KMS-11 (cell line): ENCODE data around the gene AGRP.

Experiments used
- H2AFZ ChIP-seq: fragments of 200-600 bp; sonication (generic); 2 replicates; pipeline ENCODE4 v1.6.1; 2016; ENCODE audit warnings: antibody characterized with exemption, mixed run types, low read depth
- H3K27ac ChIP-seq: fragments of 200-600 bp; sonication (generic); 2 replicates; pipeline ENCODE4 v1.6.1; 2016; ENCODE audit warnings: mild to moderate bottlenecking, mixed run types
- H3K27me3 ChIP-seq: fragments of 200-600 bp; sonication (generic); 2 replicates; pipeline ENCODE4 v1.6.1; 2017; ENCODE audit warnings: mild to moderate bottlenecking, low read depth, mixed run types, moderate library complexity; ENCODE audit not compliant: insufficient read depth
- H3K36me3 ChIP-seq: fragments of 200-600 bp; sonication (generic); 2 replicates; pipeline ENCODE4 v1.6.1; 2017; ENCODE audit warnings: mild to moderate bottlenecking, mixed run types; ENCODE audit not compliant: insufficient read depth
- H3K4me1 ChIP-seq: fragments of 200-600 bp; sonication (generic); 2 replicates; pipeline ENCODE4 v1.6.1; 2016; ENCODE audit warnings: mild to moderate bottlenecking, low read depth, mixed run types; ENCODE audit not compliant: poor library complexity, severe bottlenecking
- H3K4me2 ChIP-seq: fragments of 200-600 bp; sonication (generic); 2 replicates; pipeline ENCODE4 v1.7.0; 2016; ENCODE audit warnings: mild to moderate bottlenecking, mixed run types
- H3K4me3 ChIP-seq: fragments of 200-600 bp; sonication (generic); IDR thresholded peaks from 2 replicates; pipeline ENCODE4 v1.6.1; 2017; ENCODE audit warnings: low read depth, low read length, mixed read lengths; ENCODE audit not compliant: insufficient read depth
- H3K79me2 ChIP-seq: fragments of 200-600 bp; sonication (generic); 2 replicates; pipeline ENCODE4 v1.6.1; 2016; ENCODE audit warnings: low read depth, mixed run types; ENCODE audit not compliant: insufficient read depth
- H3K9ac ChIP-seq: fragments of 200-600 bp; sonication (generic); 2 replicates; pipeline ENCODE4 v1.6.1; 2016; ENCODE audit warnings: mild to moderate bottlenecking, mixed run types
- H4K20me1 ChIP-seq: fragments of 200-600 bp; sonication (generic); 2 replicates; pipeline ENCODE4 v1.6.1; 2016; ENCODE audit warnings: mild to moderate bottlenecking, mixed run types; ENCODE audit not compliant: insufficient read depth
- TF ChIP-seq, protein P1 (sequence below): fragments of 200-600 bp; sonication (generic); conservative IDR thresholded peaks from 2 replicates; pipeline ENCODE4 v1.6.1; 2017; ENCODE audit warnings: low read depth, mild to moderate bottlenecking, antibody characterized with exemption, low read length, moderate library complexity, mixed read lengths

AGRP gene

DNA sequence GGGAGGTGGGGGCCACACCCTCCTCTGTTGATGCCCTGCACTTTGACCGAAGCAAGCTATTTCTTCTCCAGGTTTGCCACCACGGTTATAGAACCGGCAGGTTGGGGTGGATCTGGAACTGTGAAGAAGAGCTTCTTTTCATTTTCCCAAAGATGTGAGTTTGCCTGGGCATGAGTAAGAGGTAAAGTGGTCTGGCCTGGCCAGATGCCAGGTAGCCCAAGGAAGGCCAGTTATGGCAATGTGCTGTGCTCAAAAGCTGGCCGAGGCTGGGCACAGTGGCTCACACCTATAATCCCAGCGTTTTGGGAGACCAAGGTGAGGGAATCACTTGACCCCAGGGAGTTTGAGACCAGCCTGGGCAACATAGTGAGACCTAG is 21.1 kb downstream of the AGRP start:
- no peaks in the 10 kb centered on the region for H3K36me3 ChIP-seq
- no peaks in the 10 kb centered on the region for H3K79me2 ChIP-seq
- no peaks in the 10 kb centered on the region for H3K27me3 ChIP-seq
- no peaks in the 10 kb centered on the region for H3K4me1 ChIP-seq
- TF ChIP-seq, protein P1, sequence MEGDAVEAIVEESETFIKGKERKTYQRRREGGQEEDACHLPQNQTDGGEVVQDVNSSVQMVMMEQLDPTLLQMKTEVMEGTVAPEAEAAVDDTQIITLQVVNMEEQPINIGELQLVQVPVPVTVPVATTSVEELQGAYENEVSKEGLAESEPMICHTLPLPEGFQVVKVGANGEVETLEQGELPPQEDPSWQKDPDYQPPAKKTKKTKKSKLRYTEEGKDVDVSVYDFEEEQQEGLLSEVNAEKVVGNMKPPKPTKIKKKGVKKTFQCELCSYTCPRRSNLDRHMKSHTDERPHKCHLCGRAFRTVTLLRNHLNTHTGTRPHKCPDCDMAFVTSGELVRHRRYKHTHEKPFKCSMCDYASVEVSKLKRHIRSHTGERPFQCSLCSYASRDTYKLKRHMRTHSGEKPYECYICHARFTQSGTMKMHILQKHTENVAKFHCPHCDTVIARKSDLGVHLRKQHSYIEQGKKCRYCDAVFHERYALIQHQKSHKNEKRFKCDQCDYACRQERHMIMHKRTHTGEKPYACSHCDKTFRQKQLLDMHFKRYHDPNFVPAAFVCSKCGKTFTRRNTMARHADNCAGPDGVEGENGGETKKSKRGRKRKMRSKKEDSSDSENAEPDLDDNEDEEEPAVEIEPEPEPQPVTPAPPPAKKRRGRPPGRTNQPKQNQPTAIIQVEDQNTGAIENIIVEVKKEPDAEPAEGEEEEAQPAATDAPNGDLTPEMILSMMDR = no peak
- H3K4me3 ChIP-seq = no peak overlapping the region
- no peak overlapping the region for H2AFZ ChIP-seq
- no peak overlapping the region for H3K4me2 ChIP-seq
- no peak overlapping the region for H3K27ac ChIP-seq
- H3K9ac ChIP-seq = no peak overlapping the region
- H4K20me1 ChIP-seq = no peaks in the 10 kb centered on the region

DNA sequence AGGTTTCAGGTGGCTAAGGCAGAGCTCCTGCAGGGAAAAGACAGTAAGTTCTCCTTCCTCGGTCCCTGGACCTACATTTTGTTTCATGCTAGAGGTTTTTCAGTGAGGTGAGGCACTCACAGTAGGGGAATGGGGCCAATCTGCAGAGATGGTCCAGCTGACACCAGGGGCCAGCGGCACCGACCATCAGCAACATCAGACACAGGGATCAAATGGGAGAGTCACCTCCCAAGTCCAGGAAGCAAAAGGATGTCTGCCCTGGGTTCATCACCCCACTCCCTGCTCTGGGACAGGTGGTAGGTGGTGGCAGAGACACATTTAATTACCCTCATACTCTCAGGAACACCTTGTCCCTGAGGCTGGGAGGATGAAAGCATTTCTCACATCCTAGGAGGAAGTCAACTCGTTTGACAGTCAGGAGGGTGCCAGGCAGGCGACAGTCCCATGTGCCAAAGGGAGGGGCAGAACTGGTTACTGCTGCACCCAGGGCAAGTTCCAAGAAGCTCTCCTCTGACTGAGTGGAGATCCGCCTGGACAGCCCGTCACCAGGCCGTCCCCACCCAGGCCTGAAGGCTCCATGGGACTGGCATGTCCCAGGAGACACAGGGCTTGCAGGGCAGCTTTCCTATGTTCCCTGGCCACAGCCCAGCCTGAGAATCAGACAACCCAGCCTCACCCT is 21.6 kb downstream of the AGRP start:
- no peaks in the 10 kb centered on the region for H3K36me3 ChIP-seq
- H3K4me1 ChIP-seq = no peaks in the 10 kb centered on the region
- no peak overlapping the region for H3K27ac ChIP-seq
- H4K20me1 ChIP-seq = no peaks in the 10 kb centered on the region
- TF ChIP-seq, protein P1 = no peak
- H3K4me2 ChIP-seq = no peak overlapping the region
- H3K4me3 ChIP-seq = no peak overlapping the region
- H3K27me3 ChIP-seq = no peaks in the 10 kb centered on the region
- no peaks in the 10 kb centered on the region for H3K79me2 ChIP-seq
- H2AFZ ChIP-seq = no peak overlapping the region
- no peak overlapping the region for H3K9ac ChIP-seq

DNA sequence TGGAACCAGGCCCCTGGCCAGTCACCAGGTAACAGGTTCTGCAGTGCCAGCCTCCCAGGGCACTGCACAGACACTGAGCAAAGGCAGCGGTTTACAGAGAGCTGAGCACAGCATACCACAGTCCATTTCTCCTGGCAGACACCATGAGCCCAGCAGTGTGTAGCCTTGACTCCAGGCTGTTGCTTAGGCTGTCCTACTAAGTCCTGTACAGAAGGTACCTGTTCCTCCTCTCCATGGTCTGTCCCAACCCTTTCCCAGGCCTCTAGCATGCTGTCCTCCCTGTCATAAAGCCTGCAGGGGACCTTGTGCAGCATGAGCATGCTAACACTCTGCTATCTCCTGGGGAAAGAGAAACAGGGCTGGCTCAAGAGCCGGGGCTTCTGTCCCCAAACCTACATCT is 22.4 kb downstream of the AGRP start:
- Histone ChIP-seq H3K36me3 (no peaks in the 10 kb centered on the region), H3K27ac (no peak overlapping the region), H3K79me2 (no peaks in the 10 kb centered on the region), H4K20me1 (no peaks in the 10 kb centered on the region), H3K27me3 (no peaks in the 10 kb centered on the region), H3K9ac (no peak overlapping the region), H2AFZ (no peak overlapping the region), H3K4me1 (no peaks in the 10 kb centered on the region), H3K4me3 (no peak overlapping the region), H3K4me2 (no peak overlapping the region)
- TF ChIP-seq, protein P1 = no peak

DNA sequence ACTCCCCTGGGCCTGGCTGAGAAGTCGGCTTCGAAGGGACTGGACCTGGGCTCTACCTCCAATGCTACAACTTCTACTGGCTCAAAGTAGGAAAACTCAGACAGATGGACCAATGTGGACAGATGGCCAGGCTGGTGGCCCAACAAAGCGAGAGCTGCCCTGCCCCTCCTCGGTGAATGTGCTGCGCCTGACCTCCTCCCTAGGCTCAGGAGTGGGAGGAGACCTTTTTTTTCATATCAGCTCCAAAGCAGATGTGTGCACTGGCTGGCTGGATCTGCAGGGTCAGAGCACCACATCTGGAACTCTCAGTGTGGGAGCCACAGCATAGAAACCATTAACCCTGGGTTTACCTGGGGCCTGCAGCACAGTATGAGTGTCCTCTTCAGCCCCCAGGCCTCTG is 23.2 kb downstream of the AGRP start:
- Histone ChIP-seq H3K4me1 (no peaks in the 10 kb centered on the region), H3K27me3 (no peaks in the 10 kb centered on the region), H2AFZ (no peak overlapping the region), H3K9ac (no peak overlapping the region), H3K4me3 (no peak overlapping the region), H3K36me3 (no peaks in the 10 kb centered on the region), H3K79me2 (no peaks in the 10 kb centered on the region), H4K20me1 (no peaks in the 10 kb centered on the region), H3K4me2 (no peak overlapping the region), H3K27ac (no peak overlapping the region)
- TF ChIP-seq, protein P1 = no peak

DNA sequence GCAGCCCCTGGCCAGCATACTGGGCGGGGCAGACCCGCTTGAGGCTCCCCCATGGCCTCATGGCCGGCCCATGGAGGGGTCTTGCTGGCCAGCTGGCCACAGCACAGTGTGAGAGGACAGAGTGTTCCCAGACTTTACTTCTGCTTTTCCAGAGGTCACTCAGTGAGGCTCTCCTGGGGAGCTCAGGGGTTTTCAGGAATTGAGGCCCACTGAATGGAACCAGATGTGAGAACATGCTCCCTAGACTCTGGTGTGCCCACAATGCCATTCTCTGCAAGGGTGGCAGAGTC is 23.5 kb downstream of the AGRP start:
- H3K9ac ChIP-seq = no peak overlapping the region
- H2AFZ ChIP-seq = no peak overlapping the region
- no peak overlapping the region for H3K4me3 ChIP-seq
- TF ChIP-seq, protein P1 = no peak
- no peaks in the 10 kb centered on the region for H3K79me2 ChIP-seq
- H3K27me3 ChIP-seq = no peaks in the 10 kb centered on the region
- H3K4me1 ChIP-seq = no peaks in the 10 kb centered on the region
- H3K4me2 ChIP-seq = no peak overlapping the region
- H4K20me1 ChIP-seq = no peaks in the 10 kb centered on the region
- no peaks in the 10 kb centered on the region for H3K36me3 ChIP-seq
- no peak overlapping the region for H3K27ac ChIP-seq
